UCSD-AML1 (cell line): Measurements from ENCODE around the gene EIF3A.
A peak's percentile ranks its signal among the peaks of the same experiment; 100 is the strongest.
"Not testable (repeated sequence)": the region's sequence is repeated elsewhere in the genome, so short reads cannot be mapped to it uniquely, and the experiment has no call there.

Experiments
- DNase-seq: peaks from one replicate; lab custom pipeline; 2025; ENCODE audit not compliant: unreplicated experiment; lab: John Stamatoyannopoulos, UW

Gene EIF3A

DNA sequence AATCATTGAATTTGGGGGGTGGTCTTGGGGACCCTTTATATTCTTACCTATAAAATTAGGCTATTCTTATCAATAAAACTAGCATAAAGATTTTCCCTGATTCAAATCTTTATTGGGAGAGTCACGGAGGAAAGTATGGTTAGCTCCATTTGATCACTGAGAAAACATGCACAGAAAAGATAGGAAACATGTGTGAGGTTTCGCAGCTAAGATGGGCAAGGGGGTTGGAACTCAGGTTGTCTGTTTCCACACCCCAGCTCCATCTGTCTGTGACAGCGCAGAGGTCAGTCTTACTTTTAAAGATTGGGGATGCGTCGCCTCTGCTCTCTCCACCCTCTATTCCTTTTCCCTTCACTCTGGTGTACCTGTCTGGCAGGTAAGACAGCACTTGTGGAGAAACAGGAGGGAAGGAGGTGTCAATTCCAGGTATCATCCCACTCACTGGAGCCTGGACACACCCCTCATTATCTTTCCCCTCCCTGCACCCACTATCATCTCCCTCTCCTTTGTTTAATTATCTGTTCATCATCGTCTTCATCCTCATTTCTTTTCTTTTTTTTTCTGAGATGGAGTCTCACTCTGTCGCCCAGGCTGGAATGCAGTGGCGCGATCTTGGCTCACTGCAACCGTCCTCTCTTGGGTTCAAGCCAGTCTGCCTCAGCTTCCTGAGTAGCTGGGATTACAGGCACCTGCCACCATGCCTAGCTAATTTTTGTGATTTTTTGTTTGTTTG is 20.9 kb upstream of the EIF3A start:
- DNase-seq, result no peak

DNA sequence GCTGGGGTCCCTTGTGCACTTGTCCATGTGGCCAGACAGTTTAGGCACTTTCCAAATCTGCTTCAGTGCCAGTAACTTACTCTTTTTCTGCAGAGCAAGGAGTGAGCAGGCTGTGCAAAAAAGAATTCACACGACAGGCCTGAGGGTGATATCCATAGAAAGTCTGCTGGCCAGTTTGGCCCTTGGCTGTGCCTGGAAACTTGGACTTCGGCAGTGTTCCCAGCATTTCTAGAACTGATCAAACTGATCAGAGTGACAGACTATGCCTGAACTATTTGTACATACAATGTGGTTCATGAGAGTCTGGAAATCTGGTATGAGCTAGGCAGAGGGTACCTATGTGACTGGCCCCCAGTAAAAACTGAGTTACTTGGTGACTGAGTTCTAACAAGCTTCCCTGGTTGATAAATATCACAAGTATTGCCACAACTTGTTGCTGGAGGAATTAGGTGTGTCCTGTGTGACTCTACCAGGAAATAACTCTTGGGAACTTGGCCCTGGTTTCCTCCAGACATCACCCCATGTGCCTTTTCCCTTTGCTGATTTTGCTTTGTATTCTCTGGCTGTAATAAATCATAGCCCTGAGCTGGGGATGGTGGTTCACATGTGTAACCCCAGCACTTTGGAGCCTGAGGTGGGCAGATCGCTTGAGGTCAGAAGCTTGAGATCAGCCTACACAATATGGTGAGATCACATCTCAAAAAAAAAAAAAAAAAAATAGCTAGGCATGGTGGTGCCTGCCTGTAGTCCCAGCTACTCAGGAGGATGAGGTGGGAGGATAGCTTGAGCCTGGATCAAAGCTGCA is 20.0 kb upstream of the EIF3A start:
- no peak for DNase-seq

DNA sequence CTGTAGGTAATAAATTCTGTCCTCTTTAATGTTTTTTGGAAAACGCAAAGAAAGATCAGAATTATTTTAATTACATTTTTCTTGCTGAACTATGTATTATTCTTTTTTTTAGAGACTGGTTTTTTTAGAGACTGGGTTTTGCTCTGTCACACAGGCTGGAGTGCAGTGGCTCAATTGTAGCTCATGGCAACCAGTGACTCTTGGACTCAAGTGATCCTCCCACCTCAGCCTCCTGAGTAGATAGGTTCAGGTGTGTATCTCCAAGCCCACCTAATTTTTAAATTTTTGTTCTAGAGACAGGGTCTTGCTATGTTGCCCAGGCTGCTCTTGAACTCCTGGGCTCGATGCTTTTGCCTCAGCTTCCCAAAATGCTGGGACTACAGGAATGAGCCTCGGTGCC is 18.0 kb upstream of the EIF3A start:
- no peak for DNase-seq

DNA sequence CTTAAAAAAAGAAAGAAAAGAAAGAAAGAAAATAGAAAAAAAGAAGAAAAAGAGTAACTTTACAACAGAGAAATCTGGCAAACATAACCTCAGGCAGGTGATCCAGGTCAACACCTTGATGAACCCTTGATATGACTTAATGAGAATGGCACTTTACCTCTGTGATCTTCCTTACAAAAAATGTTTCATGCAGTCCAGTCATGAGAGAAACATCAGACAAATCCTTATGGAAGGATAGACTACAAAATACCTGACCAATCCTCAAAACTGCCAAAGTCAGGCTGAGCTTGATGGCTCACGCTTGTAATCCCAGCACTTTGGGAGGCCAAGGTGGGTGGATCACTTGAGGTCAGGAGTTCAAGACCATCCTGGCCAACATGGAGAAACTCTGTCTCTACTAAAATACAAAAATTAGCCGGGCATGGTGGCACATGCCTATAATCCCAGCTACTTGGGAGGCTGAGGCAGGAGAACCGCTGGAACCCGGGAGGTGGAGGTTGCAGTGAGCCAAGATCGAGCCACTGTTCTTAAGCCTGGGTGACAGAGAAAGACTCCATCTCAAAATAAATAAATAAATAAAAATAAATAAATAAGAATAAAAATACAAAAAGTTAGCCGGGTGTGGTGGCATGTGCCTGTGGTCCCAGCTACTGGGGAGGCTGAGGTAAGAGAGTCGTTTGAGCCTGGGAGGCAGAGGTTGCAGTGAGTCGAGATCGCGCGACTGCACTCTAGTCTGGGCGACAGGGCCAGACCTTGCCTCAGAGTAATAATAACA is 16.2 kb upstream of the EIF3A start:
- not testable (repeated sequence) for DNase-seq

DNA sequence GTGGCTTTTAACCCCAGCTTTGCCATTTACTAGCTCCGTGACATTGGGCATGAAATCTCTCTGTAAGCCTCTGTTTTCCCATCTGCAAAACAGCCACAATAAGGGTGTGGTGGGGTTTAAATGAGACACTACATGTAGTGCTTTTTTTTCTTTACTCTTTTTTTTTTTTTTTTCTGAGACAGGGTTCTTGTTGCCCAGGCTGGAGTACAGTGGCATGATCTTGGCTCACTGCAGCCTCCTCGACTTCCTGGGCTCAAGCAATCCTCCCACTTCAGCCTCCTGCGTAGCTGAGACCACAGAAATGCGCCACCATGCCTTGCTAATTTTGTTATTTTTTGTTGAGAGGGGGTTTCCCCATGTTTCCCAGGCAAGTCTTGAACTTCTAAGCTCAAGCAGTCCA is 15.0 kb upstream of the EIF3A start:
- DNase-seq, result no peak

DNA sequence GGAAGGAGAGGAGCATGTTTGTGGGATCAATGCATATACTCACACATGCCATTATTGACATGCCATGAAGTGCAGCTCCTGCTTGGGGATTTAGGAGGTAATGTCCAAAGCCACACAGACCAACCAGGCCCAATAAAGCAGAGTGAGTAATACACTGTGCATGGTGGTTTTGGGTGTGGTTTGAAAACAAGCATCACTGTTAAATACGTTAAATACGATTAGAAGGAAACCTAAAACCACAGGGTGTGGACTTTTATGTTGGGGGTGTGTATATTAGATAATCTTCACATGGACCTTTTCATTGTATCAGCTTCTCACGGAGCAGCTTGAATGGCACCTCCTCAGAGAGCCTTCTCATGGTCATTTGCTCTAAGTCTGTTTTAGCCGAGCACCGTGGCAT is 10.4 kb upstream of the EIF3A start:
- no peak for DNase-seq

DNA sequence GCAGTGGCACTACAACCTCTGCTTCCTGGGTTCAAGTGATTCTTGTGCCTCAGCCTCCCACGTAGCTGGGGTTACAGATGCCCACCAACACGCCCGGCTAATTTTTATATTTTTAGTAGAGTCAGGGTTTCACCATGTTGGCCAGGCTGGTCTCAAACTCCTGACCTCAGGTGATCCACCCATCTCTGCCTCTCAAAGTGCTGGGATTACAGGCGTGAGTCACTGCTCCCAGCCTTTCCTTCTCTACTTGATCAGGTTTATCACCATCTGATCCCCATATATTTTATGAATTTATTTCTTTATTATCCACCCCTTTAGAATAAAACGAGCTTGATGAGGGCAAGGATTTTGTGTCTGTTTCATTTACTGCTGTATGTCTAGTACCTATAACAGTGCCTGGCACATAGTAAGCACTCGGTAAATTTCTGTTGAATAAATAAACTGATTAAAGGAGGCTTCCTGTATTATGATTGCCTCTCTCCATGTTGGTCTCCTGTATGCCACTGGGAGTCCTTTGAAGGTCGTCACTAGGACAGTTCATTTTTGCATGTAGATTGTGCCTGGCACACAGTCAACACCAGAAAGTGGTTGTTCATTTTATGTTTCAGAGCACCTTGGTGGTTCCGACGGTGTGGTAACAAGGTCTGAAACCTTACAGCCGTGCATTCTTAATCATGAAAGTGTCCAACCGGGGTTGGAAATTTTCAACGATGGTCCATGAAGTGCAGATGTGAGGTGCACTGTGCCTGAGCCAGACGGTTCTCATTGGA is 9.6 kb upstream of the EIF3A start:
- no peak for DNase-seq

DNA sequence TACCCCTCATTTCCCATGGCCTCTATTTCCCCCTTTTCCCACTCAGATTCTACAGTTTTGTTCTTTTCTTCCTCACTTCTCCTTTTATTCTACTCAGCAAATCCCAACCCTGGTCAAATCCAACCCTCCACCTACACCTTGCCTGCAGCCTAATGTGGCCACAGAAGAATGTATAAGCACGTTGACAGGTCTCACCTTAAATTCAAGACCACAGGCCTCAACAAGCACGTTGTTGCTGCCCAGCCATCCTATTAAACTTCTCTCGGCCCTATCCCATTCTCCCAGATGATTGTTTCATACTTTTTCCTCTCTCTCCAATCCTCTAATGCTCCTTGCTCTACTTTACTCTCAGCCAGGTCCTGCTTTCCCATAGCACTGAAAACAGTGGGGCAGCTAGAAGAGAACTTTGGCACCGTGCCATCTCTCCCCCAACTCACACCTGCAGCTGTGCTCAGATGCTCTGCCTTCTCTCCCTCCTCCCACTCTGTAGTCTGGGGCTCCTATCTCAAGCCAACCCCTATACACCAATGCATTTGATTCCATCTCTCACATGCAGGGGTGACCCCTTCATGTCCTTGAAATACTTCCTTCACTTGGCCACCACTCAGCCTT is 6.8 kb upstream of the EIF3A start:
- no peak for DNase-seq

DNA sequence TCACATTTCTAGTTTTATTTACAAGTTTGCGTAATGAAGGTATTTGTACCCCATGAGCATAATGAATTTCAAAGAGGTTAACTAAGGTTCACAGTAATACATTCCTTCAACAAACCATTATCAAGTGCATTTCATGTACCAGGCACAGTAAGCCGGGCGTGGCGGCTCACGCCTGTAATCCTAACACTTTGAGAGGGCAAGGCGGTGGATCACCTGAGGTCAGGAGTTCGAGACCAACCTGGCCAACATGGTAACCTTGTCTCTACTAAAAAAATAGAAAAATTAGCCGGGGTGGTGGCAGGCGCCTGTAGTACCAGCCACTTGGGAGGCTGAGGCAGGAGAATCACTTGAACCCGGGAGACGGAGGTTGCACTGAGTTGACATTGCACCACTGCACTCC is 4.3 kb upstream of the EIF3A start:
- no peak for DNase-seq

DNA sequence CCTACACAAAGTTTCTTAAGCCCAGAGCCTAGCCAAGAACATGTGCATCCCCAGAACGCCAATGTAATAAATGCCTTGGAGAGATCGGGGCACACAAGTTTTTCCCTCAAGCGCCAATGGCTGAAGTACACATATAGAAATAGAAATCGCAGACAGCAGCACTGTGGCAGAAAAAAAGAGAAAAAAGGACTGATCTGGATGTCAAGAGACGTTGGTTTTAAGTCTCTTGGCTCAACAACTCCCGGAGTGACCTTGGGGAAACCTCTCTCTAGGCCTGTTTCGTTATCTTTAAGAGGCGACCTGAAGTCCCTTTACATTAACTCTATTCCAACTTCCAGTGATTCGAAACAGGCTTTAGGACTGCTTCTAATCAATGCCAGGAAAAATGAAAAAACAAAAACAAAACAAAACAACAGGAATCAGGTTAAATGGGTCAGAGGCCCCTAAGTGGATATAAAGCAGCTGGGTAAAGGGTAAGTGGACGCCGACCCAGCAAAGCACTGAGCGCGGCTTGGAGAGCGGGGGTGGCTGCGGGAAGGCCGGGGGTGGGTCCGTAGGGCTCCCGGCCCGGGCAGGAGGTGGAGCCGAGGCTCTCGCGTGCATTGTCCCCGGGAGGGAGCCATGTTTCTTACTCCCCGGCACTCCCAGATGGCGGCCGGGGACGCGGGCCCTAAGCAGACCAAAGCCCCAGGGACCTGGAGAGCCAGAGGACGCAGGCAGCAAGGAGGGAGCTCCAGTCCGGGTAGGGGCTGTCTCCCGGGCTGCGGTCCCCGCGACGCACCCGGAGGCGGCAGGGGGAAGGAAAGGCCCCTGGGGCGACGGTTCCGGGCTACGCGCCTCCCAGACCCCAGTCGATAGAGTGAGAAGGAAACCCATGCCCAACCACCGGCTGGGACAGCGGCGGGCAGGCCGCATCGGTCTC is 757 bp downstream of the EIF3A start:
- DNase-seq, result peak; percentile 75

DNA sequence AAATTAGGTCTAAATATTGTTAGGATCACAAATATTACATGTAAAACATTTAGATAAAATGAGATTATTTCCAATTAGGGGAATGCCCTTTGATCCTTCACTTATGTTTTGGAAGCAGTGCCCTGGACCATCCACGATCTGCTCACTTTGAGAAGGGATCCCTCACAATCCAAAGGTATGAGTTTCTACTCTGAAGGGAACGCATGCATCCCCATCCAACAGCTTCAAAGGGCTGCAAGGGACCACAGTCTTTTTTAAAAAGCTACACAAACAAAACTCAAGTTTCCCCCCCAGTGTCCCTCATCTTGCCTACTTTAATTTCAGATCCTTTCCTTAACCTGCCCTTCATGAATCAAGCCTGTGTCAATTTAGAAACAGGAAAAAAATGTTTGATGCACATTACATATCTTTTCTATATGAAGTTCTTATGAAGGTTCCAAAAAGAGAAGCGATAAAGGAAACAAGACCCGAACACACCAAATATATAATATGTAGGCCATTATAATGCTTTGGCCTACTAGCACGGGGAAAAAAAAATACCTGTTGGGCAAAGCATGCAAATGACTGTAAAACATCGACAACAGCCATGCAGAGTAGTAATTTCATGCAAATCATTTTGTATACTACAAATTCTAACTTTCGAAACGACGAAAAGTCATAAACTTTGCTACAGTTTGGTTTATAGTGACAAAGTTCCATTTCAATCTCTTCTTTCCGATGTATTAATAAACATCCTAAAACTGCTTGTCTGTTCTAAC is 2.0 kb downstream of the EIF3A start:
- DNase-seq, result no peak

DNA sequence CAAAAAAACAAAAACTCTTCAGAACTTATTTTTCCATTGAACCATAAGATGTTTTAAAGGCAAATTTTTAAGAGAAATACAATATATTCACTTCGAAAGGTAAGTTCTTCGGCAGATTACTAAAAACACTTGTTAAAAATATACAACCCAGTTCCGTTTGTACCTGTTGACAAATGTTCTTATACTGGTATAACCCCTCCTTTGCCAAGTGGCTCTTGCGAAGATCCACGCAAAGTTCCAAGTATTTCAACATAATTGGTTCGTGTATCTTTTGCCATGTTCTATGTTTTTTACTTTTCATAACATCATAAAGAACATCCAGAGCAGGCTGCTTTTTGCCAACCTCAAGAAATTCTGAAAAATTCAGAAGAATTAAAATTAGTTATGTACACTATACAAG is 7.0 kb downstream of the EIF3A start:
- DNase-seq, result no peak

DNA sequence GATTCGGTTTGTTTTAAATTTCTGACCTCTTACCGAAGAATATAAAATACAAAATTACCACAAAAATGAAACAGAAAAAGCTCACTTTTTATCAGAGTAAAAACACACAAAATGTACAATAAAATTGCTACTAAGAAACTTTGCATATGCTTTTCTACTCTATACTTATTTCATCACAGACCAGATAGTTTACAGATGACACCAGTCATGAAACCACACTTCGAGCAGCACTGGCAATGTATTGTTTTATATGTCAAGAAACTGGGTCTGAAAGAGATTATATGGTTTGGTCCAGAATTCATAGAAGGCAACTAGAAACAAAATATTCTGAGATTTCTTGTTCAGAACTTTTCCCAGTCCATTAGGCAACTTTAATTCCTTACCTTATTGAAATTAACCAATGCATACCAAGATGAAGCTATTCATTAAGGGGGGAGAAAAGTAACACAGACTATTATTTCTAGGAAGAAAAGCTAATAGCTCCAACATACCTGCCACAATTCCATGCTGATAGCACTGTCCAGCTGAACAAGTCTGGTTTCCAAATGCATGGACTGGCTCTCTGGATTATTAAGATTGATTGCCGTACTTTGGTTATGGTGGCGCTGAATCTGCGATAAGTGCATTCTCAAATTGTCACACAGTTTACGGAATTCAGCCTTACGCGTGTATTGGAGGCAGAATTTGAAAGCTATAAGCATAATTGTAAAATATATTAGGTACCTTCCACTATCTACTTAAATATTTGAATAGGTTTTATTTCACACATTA is 10.0 kb downstream of the EIF3A start:
- DNase-seq, result no peak

DNA sequence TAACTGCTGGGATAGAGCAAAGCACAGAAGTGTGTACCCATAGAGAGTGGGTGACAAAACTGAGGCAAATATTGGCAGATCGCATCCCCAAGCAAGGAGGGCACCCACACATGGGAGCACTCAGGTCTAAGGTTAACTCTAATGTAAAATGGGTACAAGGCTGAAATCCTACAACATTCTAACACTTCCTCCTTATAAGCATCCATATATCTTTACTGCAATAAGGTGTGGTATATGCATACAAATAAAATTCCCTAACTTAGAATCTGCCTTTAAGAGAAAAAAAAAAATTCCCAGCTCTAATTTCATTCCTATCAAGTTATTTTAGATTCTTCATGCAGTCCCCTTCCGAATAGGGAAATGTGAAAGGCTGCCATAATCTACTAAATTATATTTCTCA is 18.7 kb downstream of the EIF3A start:
- no peak for DNase-seq

DNA sequence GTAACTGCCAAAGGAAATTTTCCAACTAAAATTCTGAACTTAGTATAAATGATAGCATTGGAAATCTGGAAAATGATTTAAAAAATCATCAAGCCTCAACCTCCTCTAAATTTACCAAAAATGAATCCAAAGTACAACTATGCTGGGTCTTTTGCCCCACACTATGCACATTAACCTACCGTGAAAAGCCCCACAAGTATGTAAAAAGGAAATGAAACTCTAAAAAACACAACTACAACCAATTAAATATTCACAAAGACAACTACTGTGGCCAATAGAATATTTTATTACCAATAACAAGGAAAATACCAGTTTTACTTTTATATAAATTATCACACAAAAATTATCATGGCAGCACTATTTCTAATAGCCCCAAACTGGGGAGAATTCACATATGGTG is 19.3 kb downstream of the EIF3A start:
- no peak for DNase-seq

DNA sequence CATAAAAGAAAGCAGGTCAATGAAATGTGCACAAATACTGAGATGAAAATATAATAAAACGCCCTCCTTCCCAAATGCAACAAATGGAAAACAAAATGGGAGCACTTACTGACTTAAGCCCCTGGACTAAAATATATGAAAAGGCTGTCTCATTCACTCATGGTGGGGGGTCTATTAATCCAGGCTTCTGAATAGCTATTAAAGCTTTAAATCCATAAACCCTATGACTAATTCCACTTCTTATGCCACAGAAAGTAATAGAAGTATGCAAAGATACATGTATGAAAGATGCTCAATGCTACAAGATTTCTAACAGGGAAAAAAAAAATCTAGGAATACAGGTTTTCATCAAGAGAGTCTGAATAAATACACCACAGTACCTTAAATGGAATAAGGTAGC is 20.5 kb downstream of the EIF3A start:
- no peak for DNase-seq

DNA sequence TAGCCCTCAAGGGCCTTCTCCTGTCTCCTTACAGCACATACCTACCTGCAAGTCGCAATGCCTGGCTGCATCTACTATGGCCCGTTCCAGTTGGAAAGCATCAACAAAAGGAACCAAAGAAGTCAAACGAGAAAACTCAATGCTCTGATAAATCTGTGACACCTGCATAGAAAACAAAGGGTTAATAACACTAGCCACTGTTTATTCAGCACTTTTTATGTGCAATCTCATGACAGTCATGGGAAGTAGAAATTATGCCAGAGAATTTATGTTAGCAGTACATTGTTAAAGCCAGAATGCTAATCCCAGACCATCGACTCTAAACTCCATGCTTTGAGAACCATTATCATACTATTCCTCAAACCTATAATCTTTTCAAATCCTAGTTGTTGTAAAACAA is 21.1 kb downstream of the EIF3A start:
- no peak for DNase-seq

DNA sequence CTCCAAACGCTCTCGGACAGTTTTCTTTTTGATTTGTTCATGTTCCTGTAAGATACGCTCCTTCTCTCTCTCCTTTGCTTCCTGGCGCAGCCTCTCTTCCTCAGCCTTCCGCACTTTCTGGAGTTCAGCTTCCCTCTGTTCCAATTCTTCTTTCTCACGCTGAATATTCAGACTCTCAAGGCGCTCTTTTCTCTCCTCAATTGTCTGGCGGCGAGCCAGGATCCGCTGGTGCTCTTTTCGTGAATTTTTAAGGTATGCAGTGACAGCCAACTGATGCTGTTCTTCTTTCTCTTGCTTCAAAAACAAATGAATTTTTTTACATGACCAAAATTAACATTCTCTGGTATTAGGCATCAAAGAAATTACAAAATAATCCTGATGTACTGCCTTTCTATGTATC is 22.6 kb downstream of the EIF3A start:
- DNase-seq, result no peak
